HG03108 (cell line): ENCODE results near the gene POGZ.

Experiments used
- ATAC-seq: cut with Tn5 transposase; IDR thresholded peaks from one replicate; pipeline ENCODE4 v1.9.1; 2021; ENCODE audit warnings: moderate library complexity; ENCODE audit not compliant: unreplicated experiment

The POGZ gene

GRCh38 chr1:151377150-151377884 lies 82.0 kb downstream of the POGZ start:
- ATAC-seq, result no peak

DNA sequence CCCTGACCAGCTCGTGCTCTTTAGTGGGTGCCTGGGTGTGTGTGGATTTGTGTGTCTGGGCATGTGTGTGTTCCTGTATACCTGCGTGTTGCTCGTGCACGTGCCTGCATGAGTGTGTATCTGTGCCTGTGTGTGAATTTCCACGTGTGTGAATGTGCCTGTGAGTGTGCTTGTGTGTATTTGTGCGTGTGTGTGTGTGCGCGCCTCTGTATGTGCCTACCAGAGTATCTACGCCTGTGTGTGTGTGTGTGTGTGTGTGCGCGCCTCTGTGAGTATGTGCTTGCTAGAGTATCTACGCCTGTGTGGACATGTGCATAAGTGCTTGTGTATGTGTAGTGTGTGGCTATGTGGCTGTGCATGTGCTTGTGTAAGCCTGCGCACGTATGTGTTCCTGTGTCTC lies 86.1 kb downstream of the POGZ start:
- no peak for ATAC-seq

- no peak for ATAC-seq
Observed at GRCh38 chr1:151372058-151372934, 87.0 kb downstream of the POGZ start, which contains the start of gene SELENBP1. TSS of gene SELENBP1 (minus strand) at chr1:151372705. CDS start at chr1:151372641, 64 bp downstream.

- no peak for ATAC-seq
Observed at GRCh38 chr1:151371370-151372057, 87.8 kb downstream of the POGZ start.

GRCh38 chr1:151370211-151370911 lies 88.9 kb downstream of the POGZ start:
- ATAC-seq, result no peak

DNA sequence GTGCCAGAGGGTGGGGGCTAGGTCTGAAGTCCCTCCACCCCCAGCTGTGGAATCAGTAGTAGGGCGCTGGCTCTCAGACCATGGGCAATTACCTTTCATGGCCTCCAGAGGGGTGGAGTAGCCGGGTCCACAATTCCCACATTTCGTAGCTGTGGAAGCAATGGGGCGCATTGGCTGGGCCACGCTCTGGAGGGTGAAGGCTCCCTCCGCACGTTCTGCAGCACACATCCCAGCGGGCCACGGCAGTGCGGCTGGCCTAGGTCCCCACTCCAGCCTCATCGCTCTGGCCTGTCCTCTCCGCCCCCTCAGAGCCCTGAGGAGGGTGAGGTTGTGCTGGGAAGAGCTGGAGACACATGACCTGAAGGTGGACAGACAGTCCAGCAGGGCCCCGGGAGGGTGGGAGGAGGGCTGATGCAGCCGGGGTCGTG lies 89.7 kb downstream of the POGZ start:
- no peak for ATAC-seq

DNA sequence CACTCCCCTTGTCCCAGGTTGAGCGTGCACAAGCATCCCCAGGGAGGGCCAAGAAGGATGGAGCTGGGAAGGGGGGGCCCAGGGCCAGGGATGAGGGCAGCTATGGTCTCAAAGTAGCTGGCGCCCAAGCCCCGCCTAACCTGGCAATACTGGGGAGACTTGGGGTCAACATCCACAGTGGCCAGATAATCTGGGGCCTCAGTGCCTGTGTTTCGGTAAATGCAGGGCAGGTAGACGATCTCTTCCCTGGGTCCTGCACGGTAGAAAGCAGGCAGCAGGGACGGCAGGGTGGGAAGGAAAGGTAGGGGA lies 90.0 kb downstream of the POGZ start:
- no peak for ATAC-seq

GRCh38 chr1:151368393-151369301 lies 90.6 kb downstream of the POGZ start:
- ATAC-seq, result no peak

DNA sequence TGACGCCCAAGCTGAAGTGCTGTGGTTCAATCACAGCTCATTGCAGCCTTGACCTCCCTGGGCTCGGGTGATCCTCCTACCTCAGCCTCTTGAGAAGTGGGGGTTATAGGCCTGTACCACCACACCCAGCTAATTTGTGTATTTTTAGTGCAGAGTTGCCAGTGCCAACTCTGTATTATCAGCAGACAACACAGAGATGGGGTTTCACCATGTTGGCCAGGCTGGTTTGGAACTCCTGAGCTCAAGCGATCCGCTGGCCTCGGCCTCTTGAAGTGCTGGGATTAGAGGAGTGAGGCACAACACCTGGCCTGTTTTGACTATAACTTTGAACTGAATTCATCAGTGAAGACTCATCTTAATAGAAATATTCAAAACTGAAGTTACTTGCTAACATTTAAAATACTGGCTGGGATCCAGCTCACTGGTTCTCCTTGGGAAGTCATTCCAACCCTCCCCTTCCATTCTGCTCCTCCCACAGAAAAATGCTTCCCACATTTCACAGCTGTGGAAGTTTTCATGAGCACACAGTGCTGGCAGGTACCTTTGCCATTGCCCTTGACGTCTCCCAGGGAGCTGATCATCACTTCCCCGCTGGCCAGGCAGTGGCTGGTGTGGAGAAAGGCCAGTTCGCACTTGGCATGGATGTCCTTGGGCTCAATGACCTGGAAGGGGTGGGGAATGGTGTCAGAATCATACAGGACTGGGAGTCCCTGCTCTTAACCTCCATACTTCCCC lies 91.5 kb downstream of the POGZ start:
- ATAC-seq, result no peak

GRCh38 chr1:151364996-151365395 lies 94.3 kb downstream of the POGZ start:
- no peak for ATAC-seq

GRCh38 chr1:151362308-151363155 lies 96.8 kb downstream of the POGZ start:
- ATAC-seq, result no peak

DNA sequence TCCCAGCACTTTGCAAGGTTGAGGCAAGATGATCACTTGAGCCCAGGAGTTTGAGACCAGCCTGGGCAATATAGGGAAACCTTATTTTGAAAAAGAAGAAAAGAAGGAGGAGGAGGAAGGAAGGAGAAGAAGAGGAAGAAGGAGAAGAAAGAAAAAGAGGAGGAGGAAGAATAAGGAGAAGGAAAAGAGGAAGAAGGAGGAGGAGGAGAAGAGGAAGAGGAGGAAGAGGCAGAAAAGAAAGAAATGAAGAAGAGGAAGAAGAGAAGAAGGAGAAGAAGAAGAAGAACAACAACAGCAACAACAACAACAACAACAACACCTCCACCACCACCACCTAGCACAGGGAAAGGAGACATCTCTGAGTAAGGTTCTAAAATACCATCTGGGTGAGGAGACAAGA lies 97.4 kb downstream of the POGZ start:
- ATAC-seq, result no peak

GRCh38 chr1:151356696-151357095 lies 102.6 kb downstream of the POGZ start:
- no peak for ATAC-seq
